ENCODE measurements around the gene UBN1. TPM values are rescaled to one million over a fixed set of nuclear protein-coding genes. Genes with fewer than 3 reads are reported as not detected.

Gene UBN1
- total and polyA plus RNA-seq, 10 of the 15 experiments (the other 5 are each of a cell fraction or from before 2014, with no cell fraction given), result 2.1 to 32.5 (median 13.9) TPM

- H3K79me2 ChIP-seq (ENCODE audit: control insufficient read depth, insufficient read depth, low read length), result no peaks in the 10 kb centered on the region
- no peak for DNase-seq (ENCODE audit: low read depth, low spot score)
- H3K27me3 ChIP-seq (replicated peaks in 1 of 2; ENCODE audit: control insufficient read depth in 2 of 2, insufficient read depth in 2 of 2, low read length in 1 of 2), result no peaks in the 10 kb centered on the region
- H3K4me1 ChIP-seq (ENCODE audit: control insufficient read depth, insufficient read depth, low read length), result no peaks in the 10 kb centered on the region
- H3K9me3 ChIP-seq (replicated peaks; ENCODE audit: control insufficient read depth, insufficient read depth, low read length), result no peaks in the 10 kb centered on the region
- intact Hi-C loops (cut with micrococcal nuclease; ENCODE audit: unreplicated experiment), result no loop called here
- BruUV-seq (replicated peaks), result no TSS peak
- no peak for ATAC-seq
- FAIRE-seq, result no peak
- no peak overlapping the region for H3K27ac ChIP-seq (ENCODE audit: control insufficient read depth, insufficient read depth)
- no peak overlapping the region for H3K4me3 ChIP-seq
- H3K36me3 ChIP-seq (ENCODE audit: control insufficient read depth in 2 of 2, insufficient read depth in 2 of 2, low read length in 1 of 2), result peaks cover 23% of the 10 kb centered on the region in 2 experiments
- RAD21 ChIA-PET (ENCODE audit: unreplicated experiment), result no interaction called here
- in situ Hi-C loops (cut with MboI), result no loop called here
- no peaks in the 10 kb centered on the region for H4K20me1 ChIP-seq (ENCODE audit: control insufficient read depth, insufficient read depth)
- POLR2A ChIA-PET, result interaction anchor here (0.7 kb wide), 1 partner anchor 347 kb away, joined by 4 read pairs; no protein-coding TSS in a partner anchor
- no peak overlapping the region for H3K9ac ChIP-seq (ENCODE audit: control insufficient read depth, insufficient read depth, low read length)
- WGBS (ENCODE audit: insufficient coverage, insufficient replicate concordance, low lambda C conversion rate, missing lambda C conversion rate), result 94% methylated on average over 16 of the region's 16 CpGs
- H2AFZ ChIP-seq (ENCODE audit: control insufficient read depth, low read depth, low read length), result no peak overlapping the region
- TF ChIP-seq ZBTB11 (CRISPR knock-in tag; IDR thresholded peaks at IDR 0.05) (no peak), PAX8 (IDR thresholded peaks at IDR 0.05) (no peak), ZBTB40 (IDR thresholded peaks at IDR 0.05; ENCODE audit: borderline replicate concordance) (no peak)
- SMC1A ChIA-PET (ENCODE audit: uncharacterized antibody, unreplicated experiment), result no interaction called here
- CTCF ChIA-PET, result no interaction called here
- no peak overlapping the region for H3K4me2 ChIP-seq (ENCODE audit: control insufficient read depth, insufficient read depth)
Measured at GRCh38 chr16:4814542-4815173, 32.6 kb upstream of the UBN1 start.
